GM19239 (cell line): ENCODE measurements around the gene ROM1.
"Not testable (repeated sequence)": the region's sequence is repeated elsewhere in the genome, so short reads cannot be mapped to it uniquely, and the experiment has no call there.

ENCODE experiments used
- DNase-seq: peaks from one replicate; pipeline ENCODE4 v3.0.0; 2011; ENCODE audit warnings: low spot score; ENCODE audit not compliant: insufficient read length
- FAIRE-seq: peaks from 2 replicates; lab custom pipeline; 2011; peaks lifted over from hg19 to GRCh38; lab: Jason Lieb, UNC

Gene ROM1

DNA sequence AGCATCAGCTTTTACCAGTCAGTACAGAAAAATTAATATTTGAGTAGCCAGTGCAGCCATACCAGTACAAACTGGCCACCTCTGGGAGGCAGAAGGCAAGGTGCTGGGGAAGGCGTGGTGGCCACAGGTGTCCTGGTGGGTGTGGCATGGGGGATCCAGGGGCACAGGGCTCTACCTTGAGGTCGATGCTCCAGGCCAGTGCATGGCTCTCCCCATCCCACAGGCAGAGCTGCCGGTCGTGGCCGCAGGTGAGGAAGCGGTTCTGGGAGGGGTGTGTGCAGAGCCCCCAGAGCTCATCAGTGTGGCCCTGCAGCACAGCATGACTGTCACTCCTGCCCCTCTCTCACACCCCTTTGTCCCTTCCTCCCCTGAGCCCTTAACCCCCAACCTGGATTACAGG lies 7.6 kb upstream of the ROM1 start:
- DNase-seq (no peak), FAIRE-seq (no peak)

GRCh38 chr11:62605902-62606301 lies 7.2 kb upstream of the ROM1 start:
- DNase-seq (no peak), FAIRE-seq (no peak)

- FAIRE-seq (no peak), DNase-seq (no peak)
These were observed 5.3 kb upstream of the ROM1 start for GRCh38 chr11:62607714-62608113.

DNA sequence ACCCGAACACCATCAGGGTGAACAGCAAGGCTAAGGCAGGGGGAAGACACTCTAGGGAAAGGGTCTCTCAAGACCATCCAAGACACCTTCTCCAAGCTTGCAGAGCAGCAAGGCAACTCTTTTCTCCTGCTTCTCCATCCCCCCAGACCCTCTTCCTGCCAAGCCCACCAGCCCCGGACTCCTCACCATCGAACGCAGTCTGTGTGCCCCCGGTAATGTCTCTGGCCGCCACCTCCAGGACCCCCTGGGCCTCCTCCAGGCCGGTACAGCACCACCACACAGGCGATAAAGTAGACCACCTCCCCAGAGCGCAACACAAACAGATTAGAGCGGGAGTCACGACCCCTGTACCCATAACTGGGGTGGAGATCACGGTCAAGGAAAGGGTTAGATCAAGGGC lies 4.3 kb upstream of the ROM1 start:
- no peak for FAIRE-seq
- DNase-seq = no peak

- no peak for DNase-seq
- no peak for FAIRE-seq
These were observed 2.7 kb upstream of the ROM1 start for GRCh38 chr11:62610403-62610802.

DNA sequence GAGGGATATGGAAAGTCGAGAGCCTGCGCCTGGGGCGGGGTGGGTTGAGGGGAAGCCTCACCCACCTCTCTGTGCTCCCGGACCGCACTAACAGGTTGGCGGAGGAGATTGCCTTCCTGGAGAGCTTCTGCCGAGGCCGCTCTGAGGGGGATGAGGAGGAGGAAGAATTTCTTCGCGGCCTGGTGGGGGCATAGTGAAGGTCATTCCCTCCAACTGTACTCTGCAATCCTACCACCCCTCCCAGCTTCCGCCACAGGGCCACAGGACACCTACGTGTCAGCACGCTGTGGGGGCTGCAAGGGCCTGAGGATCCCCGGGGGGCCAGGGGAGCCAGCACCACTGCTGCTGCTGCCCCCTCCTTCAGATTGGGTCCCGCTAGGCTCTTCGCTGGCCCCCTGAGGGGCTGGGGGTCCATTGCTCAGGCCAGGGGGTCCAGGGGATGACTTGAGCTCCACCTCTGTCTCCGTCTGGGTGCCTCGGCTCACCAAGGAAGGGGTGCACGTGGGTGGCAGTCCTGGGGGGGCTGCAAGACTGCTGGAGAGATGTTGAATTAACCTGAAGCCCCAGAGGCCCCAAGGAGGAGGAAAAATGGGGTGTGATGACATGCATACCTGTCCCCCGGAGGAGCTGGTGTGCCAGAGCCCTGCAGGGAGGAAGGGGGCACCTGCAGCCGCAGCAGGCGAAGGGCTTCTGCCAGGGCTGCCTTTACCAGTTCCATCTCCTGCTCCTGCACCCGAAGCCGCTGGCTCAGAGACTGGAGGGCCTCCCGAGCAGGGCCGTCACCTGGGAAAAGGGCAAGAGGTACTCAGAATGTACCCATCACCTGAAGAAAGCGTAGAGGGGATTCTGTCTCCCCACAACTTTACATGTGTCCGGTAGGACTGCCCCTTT lies 2.0 kb upstream of the ROM1 start:
- peak; percentile 70 for FAIRE-seq
- no peak for DNase-seq

GRCh38 chr11:62611705-62612365 lies 1.2 kb upstream of the ROM1 start:
- FAIRE-seq (peak; percentile 55), DNase-seq (no peak)

- no peak for DNase-seq
- FAIRE-seq = no peak
These were observed 278 bp downstream of the ROM1 start for GRCh38 chr11:62613291-62613778.

GRCh38 chr11:62614275-62614674 lies 1.2 kb downstream of the ROM1 start:
- DNase-seq (no peak), FAIRE-seq (no peak)

GRCh38 chr11:62615521-62615920 lies 2.5 kb downstream of the ROM1 start:
- no peak for FAIRE-seq
- DNase-seq = no peak

GRCh38 chr11:62616957-62617356 lies 3.9 kb downstream of the ROM1 start:
- not testable (repeated sequence) for FAIRE-seq, DNase-seq

DNA sequence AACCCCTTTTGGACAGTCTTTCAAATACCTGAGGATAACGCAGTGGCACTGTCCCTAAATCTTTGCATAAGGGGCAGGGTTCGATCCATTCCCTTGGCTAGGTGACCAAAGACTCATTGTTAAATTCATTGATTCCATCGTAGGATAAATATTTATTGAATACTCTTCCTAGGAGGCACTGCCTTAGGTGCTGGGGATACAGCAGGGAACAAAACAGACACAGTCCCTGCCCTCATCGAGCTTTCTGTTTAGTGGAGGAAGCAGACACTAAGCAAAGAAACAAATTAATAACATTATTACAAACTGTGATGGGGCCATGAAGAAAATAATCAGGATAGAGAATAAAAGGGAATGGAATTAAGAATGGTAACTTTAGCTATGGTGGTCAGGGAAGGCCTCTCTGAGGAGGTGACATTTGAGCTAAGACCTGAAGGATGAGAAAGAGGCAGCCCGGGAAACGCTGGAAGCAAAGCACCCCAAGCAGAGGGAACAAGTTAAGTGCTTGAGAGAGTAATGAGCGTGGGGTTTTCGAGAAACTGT lies 8.0 kb downstream of the ROM1 start:
- DNase-seq (no peak), FAIRE-seq (peak; percentile 67)

- DNase-seq = peak; percentile 99
- FAIRE-seq = peak; percentile 95
These were observed 8.8 kb downstream of the ROM1 start, which contains the start of gene B3GAT3 for GRCh38 chr11:62621567-62622470. Gene B3GAT3, minus strand, starts transcription at chr11:62621986. Its CDS starts 39 bp downstream, at chr11:62621947.

- DNase-seq (no peak), FAIRE-seq (no peak)
These were observed 9.5 kb downstream of the ROM1 start for GRCh38 chr11:62622476-62623089.

GRCh38 chr11:62627713-62628112 lies 14.7 kb downstream of the ROM1 start:
- FAIRE-seq (no peak), DNase-seq (no peak)

DNA sequence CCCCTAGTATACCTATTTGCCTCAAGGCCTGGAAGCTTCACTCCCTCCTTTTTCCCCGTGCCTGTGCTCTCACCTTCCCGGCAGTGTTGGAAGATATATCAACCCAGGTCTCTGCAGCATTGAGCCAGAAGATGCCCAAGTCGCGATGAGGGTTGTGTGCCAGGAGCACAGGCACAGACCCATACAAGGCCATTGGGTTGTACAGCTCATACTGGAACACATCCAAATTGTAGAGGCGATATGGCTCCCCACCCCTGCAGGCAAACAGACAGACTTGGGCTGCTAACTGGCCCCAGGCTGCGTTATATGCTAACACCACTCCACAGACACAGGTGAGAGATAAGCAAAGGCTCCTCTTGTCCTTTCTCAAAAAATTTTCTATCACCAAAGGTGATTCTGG lies 19.4 kb downstream of the ROM1 start:
- FAIRE-seq = no peak

DNA sequence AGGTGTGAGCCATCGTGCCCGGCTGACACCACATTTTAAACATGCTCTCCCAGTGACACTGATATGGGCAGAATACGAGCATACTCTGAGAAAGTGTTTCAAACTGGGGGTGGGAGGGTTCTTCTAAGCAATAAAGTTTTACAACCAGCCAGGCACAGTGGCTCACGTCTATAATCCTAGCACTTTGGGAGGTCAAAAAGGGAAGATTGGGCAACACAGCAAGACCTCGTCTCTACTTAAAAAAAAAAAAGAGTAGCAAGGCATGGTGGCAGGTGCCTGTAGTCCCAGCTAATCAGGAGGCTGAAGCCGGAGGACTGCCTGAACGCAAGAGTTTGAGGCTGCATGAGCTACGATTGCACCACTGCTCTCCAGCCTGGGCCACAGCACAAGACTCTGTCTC lies 31.2 kb downstream of the ROM1 start:
- no peak for FAIRE-seq

More for the DNA sequence above, 19.4 kb downstream of the ROM1 start:
- no peak for DNase-seq

DNA sequence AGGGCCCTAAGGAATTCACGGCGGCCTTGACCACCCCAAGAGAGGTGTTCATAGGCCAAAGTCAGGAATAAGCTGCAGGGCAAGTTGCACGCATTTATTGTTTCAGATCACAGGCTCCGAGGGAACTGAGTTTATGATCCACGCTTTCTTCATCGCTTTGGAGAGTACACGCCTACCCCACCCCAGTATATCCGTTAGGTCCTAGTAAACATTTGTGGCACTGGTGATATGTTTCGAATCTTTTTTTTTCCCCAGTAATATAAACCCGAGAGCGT lies 32.6 kb downstream of the ROM1 start:
- DNase-seq (no peak), FAIRE-seq (peak; percentile 69)

More for the DNA sequence above, 31.2 kb downstream of the ROM1 start:
- DNase-seq = no peak

GRCh38 chr11:62645946-62646824 lies 33.1 kb downstream of the ROM1 start, which contains the start of gene GANAB:
Gene GANAB, minus strand, starts transcription at chr11:62646613. Its CDS starts 14 bp downstream, at chr11:62646599.
- peak; percentile 75 for FAIRE-seq
- peak; percentile 99 for DNase-seq
